KOPT-K1 (cell line): ENCODE data around the gene NME7.
A peak's percentile ranks its signal among the peaks of the same experiment; 100 is the strongest.
"Not testable (repeated sequence)": the region's sequence is repeated elsewhere in the genome, so short reads cannot be mapped to it uniquely, and the experiment has no call there.

Source experiments
- H3K27ac ChIP-seq: fragments of 200-600 bp; sonication (generic); 2 replicates; pipeline ENCODE4 v1.5.1; 2016; ENCODE audit warnings: antibody characterized with exemption, mild to moderate bottlenecking, low read depth, low read length; ENCODE audit not compliant: poor library complexity, severe bottlenecking
- H3K36me3 ChIP-seq: fragments of 200-600 bp; sonication (generic); 2 replicates; pipeline ENCODE4 v1.5.1; 2017; ENCODE audit warnings: antibody characterized with exemption, mild to moderate bottlenecking, low read length, moderate library complexity; ENCODE audit not compliant: insufficient read depth
- H3K9me3 ChIP-seq: fragments of 200-600 bp; sonication (generic); 2 replicates; pipeline ENCODE4 v1.5.1; 2017; ENCODE audit warnings: antibody characterized with exemption, low read length, mild to moderate bottlenecking; ENCODE audit not compliant: insufficient read depth, poor library complexity, severe bottlenecking

The NME7 gene

DNA sequence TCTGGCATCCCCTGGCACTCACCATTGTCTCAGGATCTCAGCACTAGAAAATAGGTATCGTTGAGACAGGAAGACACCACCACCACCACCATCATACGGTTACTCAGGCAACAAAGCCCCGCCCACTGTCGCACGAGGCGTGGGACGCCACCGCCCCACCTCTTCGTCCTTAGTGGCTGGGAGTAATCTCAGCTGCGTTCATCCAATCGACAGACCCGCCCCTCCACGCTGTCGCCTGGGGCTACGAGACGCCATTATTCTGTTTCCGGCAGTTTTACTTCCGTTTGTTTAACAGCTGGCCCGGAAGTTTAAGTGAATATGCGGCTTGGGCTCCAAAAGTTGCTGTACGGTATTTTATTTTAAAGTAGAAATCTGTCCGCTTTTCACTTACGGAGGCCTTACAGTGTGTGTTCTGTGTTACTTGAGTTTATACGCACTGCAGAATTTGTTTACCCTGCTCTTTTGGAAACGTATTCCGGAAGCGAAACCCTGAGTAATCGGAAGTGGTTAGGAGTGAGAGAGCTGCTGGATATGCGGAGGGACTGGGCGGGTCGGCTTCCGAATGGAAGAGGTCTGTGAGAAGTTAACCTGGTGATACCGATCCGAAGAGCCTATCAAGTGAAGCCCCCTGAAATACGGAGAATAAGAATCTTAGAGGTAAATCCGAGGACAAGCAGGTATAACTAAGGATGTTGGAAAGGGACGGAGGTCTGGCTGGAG, at the start of gene NME7, which contains the start of gene BLZF1:
NME7 (minus strand) TSS at position 112 of the 720 bp plus-strand sequence; CDS start at position 25, 87 bp downstream.
BLZF1 (plus strand) TSS at position 510 of the 720 bp plus-strand sequence. CDS start 1,328 bp downstream, outside the sequence.
- peaks cover 8% of the 10 kb centered on the region for H3K9me3 ChIP-seq
- H3K27ac ChIP-seq: peak within 1 kb of the TSS; percentile 82
- peaks cover 14% of the 10 kb centered on the region for H3K36me3 ChIP-seq

DNA sequence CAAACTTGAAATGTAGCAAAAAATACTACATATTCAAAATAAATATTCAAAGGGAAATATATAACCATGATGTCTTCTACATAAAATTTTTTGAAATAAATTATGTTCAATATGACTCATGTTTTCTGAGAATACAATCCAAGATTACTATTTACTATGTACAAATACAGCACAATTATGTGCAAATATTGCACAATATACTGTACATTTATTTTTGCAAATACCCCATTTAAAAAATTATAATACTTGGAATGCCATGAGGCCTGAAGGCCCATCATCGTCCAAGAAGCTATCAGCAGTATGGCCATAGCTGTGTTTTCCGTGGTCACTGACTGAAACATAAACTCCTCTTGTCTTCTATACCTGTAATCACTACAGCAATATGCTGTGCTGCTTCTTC, 47.4 kb upstream of the NME7 start:
- Histone ChIP-seq H3K36me3 (no peaks in the 10 kb centered on the region), H3K27ac (no peak overlapping the region), H3K9me3 (no peaks in the 10 kb centered on the region)

DNA sequence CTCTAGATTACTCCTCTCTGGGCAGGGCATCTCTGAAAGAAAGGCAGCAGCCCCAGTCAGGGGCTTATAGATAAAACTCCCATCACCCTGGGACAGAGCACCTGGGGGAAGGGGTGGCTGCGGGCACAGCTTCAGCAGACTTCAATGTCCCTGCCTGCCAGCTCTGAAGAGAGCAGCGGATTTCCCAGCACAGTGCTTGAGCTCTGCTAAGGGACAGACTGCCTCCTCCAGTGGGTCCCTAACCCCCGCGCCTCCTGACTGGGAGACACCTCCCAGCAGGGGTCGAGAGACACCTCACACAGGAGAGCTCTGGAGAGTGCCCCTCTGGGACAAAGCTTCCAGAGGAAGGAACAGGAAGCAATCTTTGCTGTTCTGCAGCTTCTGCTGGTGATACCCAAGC, 40.7 kb upstream of the NME7 start:
- H3K9me3 ChIP-seq, H3K27ac ChIP-seq, H3K36me3 ChIP-seq: not testable (repeated sequence)

DNA sequence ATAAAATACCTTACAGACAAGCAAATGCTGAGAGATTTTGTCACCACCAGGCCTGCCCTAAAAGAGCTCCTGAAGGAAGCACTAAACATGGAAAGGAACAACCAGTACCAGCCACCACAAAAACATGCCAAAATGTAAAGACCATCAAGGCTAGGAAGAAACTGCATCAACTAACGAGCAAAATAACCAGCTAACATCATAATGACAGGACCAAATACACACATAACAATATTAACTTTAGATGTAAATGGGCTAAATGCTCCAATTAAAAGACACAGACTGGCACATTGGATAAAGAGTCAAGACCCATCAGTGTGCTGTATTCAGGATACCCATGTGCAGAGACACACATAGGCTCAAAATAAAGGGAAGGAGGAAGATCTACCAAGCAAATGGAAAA, 35.0 kb upstream of the NME7 start:
- H3K27ac ChIP-seq, H3K9me3 ChIP-seq, H3K36me3 ChIP-seq: not testable (repeated sequence)

GRCh38 chr1:169395955-169396354, 28.4 kb upstream of the NME7 start:
- peaks cover 43% of the 10 kb centered on the region for H3K36me3 ChIP-seq
- H3K27ac ChIP-seq: no peak overlapping the region
- H3K9me3 ChIP-seq: no peaks in the 10 kb centered on the region

DNA sequence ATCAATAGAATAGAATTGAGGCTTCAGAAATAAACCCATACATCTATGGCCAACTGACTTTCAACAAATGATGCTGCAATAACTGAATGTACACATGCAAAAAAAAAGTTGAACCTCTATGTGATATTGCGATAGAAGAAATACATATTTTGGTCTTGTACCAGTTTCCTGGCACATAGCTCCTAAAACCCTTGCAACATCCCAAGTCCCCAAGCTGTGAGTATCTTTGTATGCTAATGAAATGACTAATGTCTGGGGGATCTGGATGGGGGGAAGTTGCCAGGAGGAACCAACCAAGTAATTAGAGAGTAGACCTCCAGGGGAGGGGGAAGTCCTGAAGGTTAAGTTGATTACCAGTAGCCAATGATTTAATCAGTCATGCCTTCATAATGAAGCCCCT, 24.8 kb upstream of the NME7 start:
- Histone ChIP-seq H3K36me3 (peaks cover 73% of the 10 kb centered on the region), H3K9me3 (no peaks in the 10 kb centered on the region), H3K27ac (no peak overlapping the region)

DNA sequence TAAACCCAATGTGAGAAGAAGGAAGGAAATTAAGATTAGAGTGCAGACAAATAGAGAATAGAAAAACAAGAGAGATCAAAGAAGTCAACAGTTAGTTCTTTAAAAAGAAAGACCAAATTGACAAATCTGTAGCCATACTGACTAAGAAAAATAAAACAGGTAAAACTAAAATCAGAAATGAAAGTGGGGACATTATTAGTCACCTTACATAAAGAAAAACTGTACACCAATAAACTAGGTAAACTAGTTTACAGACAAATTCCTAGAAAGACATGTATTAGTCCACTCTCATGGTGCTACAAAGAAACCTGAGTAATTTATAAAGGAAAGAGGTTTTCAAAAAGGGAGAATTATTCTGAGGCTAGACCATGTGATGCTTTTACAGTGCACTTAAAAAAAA, 22.7 kb upstream of the NME7 start:
- Histone ChIP-seq H3K9me3 (no peaks in the 10 kb centered on the region), H3K27ac (no peak overlapping the region), H3K36me3 (peaks cover 84% of the 10 kb centered on the region)

DNA sequence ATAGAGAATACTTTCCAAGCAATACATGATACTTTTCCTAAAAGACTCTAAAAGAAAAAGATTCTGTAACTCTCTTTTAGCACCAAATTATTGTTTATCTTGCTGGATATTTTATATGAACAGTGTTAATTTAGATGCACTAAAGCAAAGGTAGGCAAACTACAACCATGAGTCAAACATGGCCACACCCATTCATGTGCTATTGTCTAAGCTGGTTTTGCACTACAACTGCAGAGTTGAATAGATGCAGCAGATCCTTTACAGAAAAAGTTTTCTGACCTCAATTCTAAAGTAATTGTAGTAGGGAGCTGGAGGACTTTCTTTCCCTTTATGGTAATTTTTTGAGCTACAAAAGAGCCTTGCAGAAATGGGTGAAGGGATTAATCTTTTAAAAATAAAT, 19.8 kb upstream of the NME7 start:
- H3K36me3 ChIP-seq: peaks cover 92% of the 10 kb centered on the region
- H3K9me3 ChIP-seq: no peaks in the 10 kb centered on the region
- H3K27ac ChIP-seq: no peak overlapping the region

DNA sequence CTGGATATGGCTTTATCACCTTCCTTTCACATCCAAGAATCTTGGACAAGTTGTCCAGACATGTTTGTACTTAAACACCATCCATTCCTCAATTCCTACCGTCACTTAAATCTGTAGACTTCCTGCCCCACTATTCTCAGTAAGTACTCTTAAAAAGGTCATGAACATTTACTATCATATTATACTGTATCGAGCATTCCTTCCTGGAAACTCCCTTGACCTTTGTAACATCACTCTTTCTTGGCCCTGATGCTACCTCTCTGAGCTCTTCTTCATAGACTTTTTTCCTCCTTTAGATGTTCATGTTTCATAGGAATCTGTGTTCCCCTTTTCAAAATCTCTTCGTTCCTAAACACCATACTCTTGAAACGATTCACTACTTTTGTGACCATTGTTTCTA, 15.9 kb upstream of the NME7 start:
- Histone ChIP-seq H3K27ac (no peak overlapping the region), H3K36me3 (peaks cover 85% of the 10 kb centered on the region)

DNA sequence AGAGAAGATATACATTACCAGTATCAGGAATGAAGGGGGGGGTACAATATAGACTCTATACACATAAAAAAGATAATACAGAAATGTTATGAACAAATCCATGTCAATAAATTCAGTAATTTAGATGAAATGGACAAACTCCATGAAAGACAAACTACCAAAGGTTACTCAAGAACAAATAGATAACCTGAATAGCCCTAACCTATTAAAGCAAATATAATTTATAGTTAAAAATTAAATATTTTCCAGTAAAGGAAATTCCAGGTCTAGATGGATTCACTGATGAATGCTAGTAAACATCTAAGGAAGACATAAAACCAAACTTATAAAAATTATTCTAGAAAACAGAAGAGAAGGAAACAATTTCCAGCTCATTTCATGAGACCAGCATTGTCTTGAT, 13.6 kb upstream of the NME7 start:
- H3K9me3 ChIP-seq: no peaks in the 10 kb centered on the region
- H3K36me3 ChIP-seq: peaks cover 90% of the 10 kb centered on the region
- no peak overlapping the region for H3K27ac ChIP-seq

More for the DNA sequence above, 15.9 kb upstream of the NME7 start:
- H3K9me3 ChIP-seq: no peaks in the 10 kb centered on the region

- no peaks in the 10 kb centered on the region for H3K9me3 ChIP-seq
- peak overlapping the region; percentile 19 for H3K27ac ChIP-seq
- peaks cover 35% of the 10 kb centered on the region for H3K36me3 ChIP-seq
Measured at GRCh38 chr1:169371404-169371803, 3.8 kb upstream of the NME7 start.

DNA sequence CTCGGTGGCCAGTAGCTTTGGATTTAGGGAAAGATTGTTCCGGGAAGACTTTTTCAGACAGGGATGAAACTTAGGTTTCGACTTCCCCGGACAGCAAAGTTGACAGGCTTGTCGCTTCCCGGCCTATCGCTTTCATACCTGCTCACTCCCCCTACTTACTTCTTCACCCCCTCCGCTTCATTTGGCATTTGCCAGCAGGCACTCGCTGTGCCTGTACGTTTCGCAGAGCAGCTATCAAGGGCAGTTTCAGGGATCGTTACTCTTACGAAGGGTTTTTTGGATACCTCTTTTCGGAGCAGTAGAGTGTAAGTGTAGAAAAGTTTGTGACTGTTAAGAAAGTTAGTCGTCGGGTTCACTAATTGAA, 791 bp upstream of the NME7 start:
- peaks cover 19% of the 10 kb centered on the region for H3K36me3 ChIP-seq
- H3K9me3 ChIP-seq: peaks cover 8% of the 10 kb centered on the region
- peak overlapping the region; percentile 82 for H3K27ac ChIP-seq

GRCh38 chr1:169367096-169367685, 406 bp downstream of the NME7 start:
- Histone ChIP-seq H3K36me3 (peaks cover 8% of the 10 kb centered on the region), H3K27ac (peak overlapping the region; percentile 82), H3K9me3 (peaks cover 8% of the 10 kb centered on the region)

DNA sequence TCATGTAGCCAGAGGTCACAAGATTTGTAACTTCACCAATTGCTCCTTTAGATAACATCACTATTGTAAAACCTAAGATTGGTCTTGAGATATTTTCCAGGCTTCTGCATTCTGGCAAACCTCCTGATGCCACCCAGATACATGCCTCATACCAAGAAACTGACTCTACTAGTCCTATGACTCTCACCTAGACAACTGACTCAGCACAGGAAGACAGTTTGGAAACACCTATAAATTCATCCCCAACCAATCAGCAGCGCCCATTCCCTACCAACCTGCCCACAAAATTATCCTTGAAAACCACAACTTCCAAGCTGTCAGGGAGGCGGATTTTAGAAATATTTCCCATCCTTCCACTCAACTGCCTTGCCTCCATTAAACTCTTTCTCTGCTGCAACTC, 2.6 kb downstream of the NME7 start:
- peaks cover 3% of the 10 kb centered on the region; the same call in 1 of the 2 replicates for H3K36me3 ChIP-seq
- peaks cover 8% of the 10 kb centered on the region for H3K9me3 ChIP-seq
- no peak overlapping the region for H3K27ac ChIP-seq

DNA sequence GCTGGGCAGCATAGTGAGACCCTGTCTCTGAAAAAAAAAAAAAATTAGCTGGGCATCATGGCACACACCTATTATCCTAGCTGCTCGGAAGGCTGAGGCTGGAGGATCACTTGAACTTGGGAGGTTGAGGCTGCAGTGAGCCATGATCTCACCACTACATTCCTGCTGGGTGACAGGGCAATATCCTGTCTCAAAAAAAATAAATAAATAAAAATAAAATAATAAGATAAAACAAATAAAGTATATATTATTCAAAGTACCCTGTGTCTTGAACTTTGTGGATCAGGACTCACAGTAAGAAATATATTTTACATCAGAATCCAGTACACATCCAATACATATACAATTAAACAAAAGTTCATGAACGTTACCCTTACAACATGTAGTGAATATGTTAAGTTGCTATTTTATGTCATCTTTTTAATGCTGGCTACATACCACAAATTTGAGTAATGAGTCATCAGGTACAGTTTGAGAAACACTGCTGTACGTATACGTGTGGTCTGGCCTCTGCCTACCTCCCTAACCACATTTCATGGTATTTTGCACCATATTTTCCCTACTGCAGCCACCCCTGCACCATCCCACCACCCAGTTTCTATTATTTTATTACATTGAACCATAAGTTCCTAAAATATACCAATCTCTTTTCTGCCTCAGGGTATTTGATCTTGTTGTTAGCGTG, 4.4 kb downstream of the NME7 start:
- H3K27ac ChIP-seq: no peak overlapping the region
- no peaks in the 10 kb centered on the region for H3K36me3 ChIP-seq
- peaks cover 8% of the 10 kb centered on the region for H3K9me3 ChIP-seq
